Endodermal cell (in vitro differentiated cells): Measurements from ENCODE around the gene RBBP6. TPM values are rescaled to one million over a fixed set of nuclear protein-coding genes. Genes with fewer than 3 reads are reported as not detected.

Experiments
- DNase-seq: peaks from one replicate; pipeline ENCODE4 v3.0.0-alpha.2; 2017
- H3K27ac ChIP-seq: 2 replicates; pipeline ENCODE4 v1.5.1; 2013; ENCODE audit warnings: mild to moderate bottlenecking, low read depth, low read length, moderate library complexity
- H3K27me3 ChIP-seq: 2 replicates; pipeline ENCODE4 v1.6.1; 2013; ENCODE audit warnings: mild to moderate bottlenecking, low read length, moderate library complexity; ENCODE audit not compliant: insufficient read depth, control insufficient read depth, poor library complexity, severe bottlenecking
- H3K36me3 ChIP-seq: 2 replicates; pipeline ENCODE4 v1.7.0; 2013; ENCODE audit warnings: mild to moderate bottlenecking, low read length, moderate library complexity; ENCODE audit not compliant: control insufficient read depth, insufficient read depth
- H3K4me1 ChIP-seq: one replicate; pipeline ENCODE4 v1.7.0; 2013; ENCODE audit warnings: low read length; ENCODE audit not compliant: control insufficient read depth, insufficient read depth
- H3K4me3 ChIP-seq: 2 replicates; pipeline ENCODE4 v1.5.1; 2013; ENCODE audit warnings: mild to moderate bottlenecking, low read length, moderate library complexity
- H3K9ac ChIP-seq: 2 replicates; pipeline ENCODE4 v1.6.1; 2013; ENCODE audit warnings: mild to moderate bottlenecking, low read length, moderate library complexity; ENCODE audit not compliant: poor library complexity, severe bottlenecking; ENCODE audit errors: extremely low read depth
- H3K9me3 ChIP-seq: 2 replicates; pipeline ENCODE4 v1.6.1; 2013; ENCODE audit warnings: mild to moderate bottlenecking, low read length, moderate library complexity; ENCODE audit not compliant: control insufficient read depth
- H3K27ac Mint-ChIP-seq: 2 replicates; pipeline ENCODE4 v1.8.0; 2020; ENCODE audit warnings: mixed read lengths
- H3K27me3 Mint-ChIP-seq: 2 replicates; pipeline ENCODE4 v1.8.0; 2021; ENCODE audit warnings: mild to moderate bottlenecking, mixed read lengths; ENCODE audit not compliant: insufficient read depth
- H3K36me3 Mint-ChIP-seq: 2 replicates; pipeline ENCODE4 v1.8.0; 2020; ENCODE audit warnings: low read depth, mixed read lengths
- H3K4me1 Mint-ChIP-seq: 2 replicates; pipeline ENCODE4 v1.8.0; 2020; ENCODE audit warnings: mixed read lengths
- H3K4me3 Mint-ChIP-seq: 2 replicates; pipeline ENCODE4 v1.8.0; 2020; ENCODE audit warnings: mild to moderate bottlenecking, moderate library complexity, mixed read lengths
- H3K9me3 Mint-ChIP-seq: 2 replicates; pipeline ENCODE4 v1.8.0; 2020; ENCODE audit warnings: mild to moderate bottlenecking, mixed read lengths
- CTCF ChIP-seq: fragments of 200-600 bp; sonication (generic); conservative IDR thresholded peaks from 2 replicates; pipeline ENCODE4 v1.5.0; 2021; ENCODE audit warnings: antibody characterized with exemption, mild to moderate bottlenecking
- WGBS, 2 experiments: methylation state at CpG; one replicate each; pipeline versions ENCODE4 v1.1.5 to v1.1.7; 2013; ENCODE audit warnings: missing lambda C conversion rate in 2 of 2, mixed read lengths in 1 of 2; ENCODE audit not compliant: insufficient coverage in 1 of 2, insufficient read length in 1 of 2; 5-methylcytosine and 5-hydroxymethylcytosine counted together
- total RNA-seq, 2 donors: library from RNA; stranded (reverse); fragmentation: NEBNext Ultra II Directional in 1 of 2; extraction: Animal tissue kit (Norgen Biotek cat#: 25700) in 1 of 2; gene quantifications; 2 replicates in 1 of 2; 3 replicates in 1 of 2; pipeline ENCODE4 v1.2.1, GENCODE V29; 2021

Gene RBBP6
- total RNA-seq, 2 donors from 2014 or later: 70.3 to 76.6 TPM

DNA sequence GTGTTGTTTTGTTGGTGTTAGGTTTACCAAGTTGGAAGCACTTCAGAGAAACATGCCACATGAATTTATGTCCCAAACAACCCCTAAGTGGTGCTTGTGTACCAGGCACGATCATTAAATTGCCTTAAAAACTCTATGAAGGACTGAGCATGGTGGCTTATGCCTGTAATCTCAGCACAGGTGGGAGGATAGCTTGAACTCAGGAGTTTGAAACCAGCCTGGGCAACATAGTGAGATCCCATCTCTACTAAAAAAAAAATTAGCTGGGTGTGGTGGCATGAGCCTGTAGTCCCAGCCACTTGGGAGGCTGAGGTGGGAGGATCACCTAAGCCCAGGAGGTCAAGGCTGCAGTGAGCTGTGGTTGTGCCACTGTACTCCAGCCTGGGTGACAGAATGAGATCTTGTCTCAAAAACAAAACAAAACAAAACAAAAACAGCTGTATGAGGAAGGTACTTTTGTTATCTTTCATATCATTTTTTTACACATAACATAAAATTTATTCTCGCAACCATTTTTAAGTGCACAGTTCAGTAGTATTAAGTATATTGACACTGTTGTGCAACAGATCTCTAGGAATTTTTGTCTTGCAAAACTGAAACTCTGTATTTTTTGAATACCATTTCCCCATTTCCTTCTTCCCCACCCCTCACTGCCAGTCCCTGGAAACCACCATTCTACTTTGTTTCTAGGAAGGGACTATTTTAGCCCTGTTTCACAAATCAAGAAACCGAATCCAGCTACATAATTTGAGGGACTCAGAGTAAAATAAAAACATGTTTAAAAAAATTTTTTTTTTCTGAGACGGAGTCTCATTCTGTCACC, 14.3 kb upstream of the RBBP6 start:
- Histone ChIP-seq H3K36me3 (no peaks in the 10 kb centered on the region), H3K9ac (no peak overlapping the region), H3K27ac (no peak overlapping the region), H3K4me3 (no peak overlapping the region), H3K9me3 (no peaks in the 10 kb centered on the region), H3K27me3 (no peaks in the 10 kb centered on the region), H3K4me1 (peaks cover 7% of the 10 kb centered on the region)
- H3K27me3 Mint-ChIP-seq: no peaks in the 10 kb centered on the region
- H3K36me3 Mint-ChIP-seq: no peaks in the 10 kb centered on the region
- DNase-seq: no peak
- H3K9me3 Mint-ChIP-seq: no peaks in the 10 kb centered on the region
- H3K4me1 Mint-ChIP-seq: peaks cover 21% of the 10 kb centered on the region
- no peak for TF ChIP-seq CTCF
- no peak overlapping the region for H3K27ac Mint-ChIP-seq
- no peak overlapping the region for H3K4me3 Mint-ChIP-seq
- 69 to 82% methylated on average over 2 to 3 of the region's 4 CpGs for WGBS, 2 experiments

DNA sequence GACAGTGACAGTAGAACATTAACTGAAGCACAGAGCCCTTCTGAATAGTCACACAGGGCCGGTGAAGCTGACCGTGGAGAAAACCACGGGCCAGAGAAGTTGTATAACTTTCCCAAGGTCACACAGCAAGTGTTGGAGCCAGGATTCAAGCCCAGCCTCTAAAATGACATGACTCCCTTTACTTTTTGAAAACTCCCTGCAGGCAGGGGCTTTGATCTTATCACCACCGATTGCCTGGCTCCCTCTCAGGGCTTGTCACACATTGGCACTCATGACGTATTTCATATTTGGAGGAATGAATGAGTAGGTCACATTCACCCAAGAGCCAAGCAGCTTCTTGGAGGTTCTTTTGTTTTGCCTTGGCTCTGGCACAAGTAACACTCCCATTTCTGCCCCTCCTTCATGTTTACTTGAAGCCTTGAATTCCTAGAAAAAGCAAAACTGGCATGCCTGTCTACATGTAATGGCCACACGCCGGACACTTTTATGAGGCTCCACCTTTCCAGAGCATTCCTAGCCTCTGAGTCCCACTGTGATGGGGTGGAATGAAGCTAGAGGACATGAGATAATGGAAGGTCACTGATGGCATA, 13.3 kb upstream of the RBBP6 start:
- no peaks in the 10 kb centered on the region for H3K9me3 Mint-ChIP-seq
- no peak for TF ChIP-seq CTCF
- peaks cover 7% of the 10 kb centered on the region for H3K4me1 ChIP-seq
- H3K27ac Mint-ChIP-seq: no peak overlapping the region
- H3K36me3 Mint-ChIP-seq: no peaks in the 10 kb centered on the region
- H3K27ac ChIP-seq: no peak overlapping the region
- WGBS, 2 experiments: 92% methylated on average over 6 to 7 of the region's 7 CpGs
- no peak overlapping the region for H3K9ac ChIP-seq
- no peaks in the 10 kb centered on the region for H3K27me3 Mint-ChIP-seq
- H3K4me1 Mint-ChIP-seq: peaks cover 21% of the 10 kb centered on the region
- no peak for DNase-seq
- no peak overlapping the region for H3K4me3 ChIP-seq
- no peaks in the 10 kb centered on the region for H3K36me3 ChIP-seq
- no peaks in the 10 kb centered on the region for H3K9me3 ChIP-seq
- H3K27me3 ChIP-seq: no peaks in the 10 kb centered on the region
- H3K4me3 Mint-ChIP-seq: no peak overlapping the region

GRCh38 chr16:24526701-24527495, 12.5 kb upstream of the RBBP6 start:
- Histone ChIP-seq H3K4me3 (no peak overlapping the region), H3K27ac (no peak overlapping the region), H3K9me3 (no peaks in the 10 kb centered on the region), H3K4me1 (peaks cover 7% of the 10 kb centered on the region), H3K9ac (no peak overlapping the region), H3K36me3 (no peaks in the 10 kb centered on the region), H3K27me3 (no peaks in the 10 kb centered on the region)
- no peak for DNase-seq
- Mint-ChIP-seq H3K9me3 (no peaks in the 10 kb centered on the region), H3K36me3 (no peaks in the 10 kb centered on the region), H3K27me3 (no peaks in the 10 kb centered on the region), H3K4me1 (peaks cover 21% of the 10 kb centered on the region), H3K27ac (no peak overlapping the region), H3K4me3 (no peak overlapping the region)
- 84 to 91% methylated on average over 5 to 6 of the region's 9 CpGs for WGBS, 2 experiments
- no peak for TF ChIP-seq CTCF
